ENCODE data around the gene GSK3B. TPM values are rescaled to one million over a fixed set of nuclear protein-coding genes. Genes with fewer than 3 reads are reported as not detected.

The GSK3B gene
- total and polyA plus RNA-seq, 2 donors (not counting 3 experiments of a cell fraction or from before 2014, with no cell fraction given), result 22.1 to 50.1 TPM

GRCh38 chr3:120017692-120018091 lies 76.6 kb downstream of the GSK3B start:
- no peaks in the 10 kb centered on the region for H3K27me3 ChIP-seq (ENCODE audit: control insufficient read depth in 2 of 2, insufficient read depth in 2 of 2, low read length in 2 of 2)
- no peak for TF ChIP-seq POLR2AphosphoS5 (IDR thresholded peaks at IDR 0.05; ENCODE audit: insufficient read depth, low read depth, low read length)
- no peak for TF ChIP-seq MYC (IDR thresholded peaks at IDR 0.05; ENCODE audit: low read depth, low read length)
- TF ChIP-seq GATA2 (IDR thresholded peaks at IDR 0.05; ENCODE audit: insufficient read depth, insufficient read length, low read depth, low read length), result no peak
- TF ChIP-seq POLR2A (IDR thresholded peaks at IDR 0.05; ENCODE audit: low read depth, low read length), result no peak
- no peak for TF ChIP-seq JUN (IDR thresholded peaks at IDR 0.05; ENCODE audit: borderline replicate concordance, insufficient read depth, insufficient read length, low read depth)
- no peak for TF ChIP-seq FOS (IDR thresholded peaks at IDR 0.05; ENCODE audit: borderline replicate concordance, insufficient read depth, low read length)
- no peak for TF ChIP-seq MAX (IDR thresholded peaks at IDR 0.05; ENCODE audit: insufficient read depth, insufficient read length)
- no peak for TF ChIP-seq CTCF (IDR thresholded peaks at IDR 0.05; ENCODE audit: extremely low read depth in 1 of 2, insufficient read depth in 1 of 2, low read depth in 1 of 2, low read length in 2 of 2)
- no peak for TF ChIP-seq EZH2 (IDR thresholded peaks at IDR 0.05; ENCODE audit: borderline replicate concordance, low read depth, low read length, severe bottlenecking)
- POLR2A ChIA-PET, result no interaction called here
- peaks cover 38% of the 10 kb centered on the region for H4K20me1 ChIP-seq (replicated peaks; ENCODE audit: control insufficient read depth, extremely low read depth, insufficient read depth, low read length)
- H3K9ac ChIP-seq (replicated peaks; ENCODE audit: extremely low read depth, insufficient read depth, low read length), result no peak overlapping the region
- DNase-seq (ENCODE audit: low read depth, low spot score) (no peak), FAIRE-seq (no peak)
- no TSS peak for BruUV-seq (replicated peaks)
- CTCF ChIA-PET, result no interaction called here
- H3K4me3 ChIP-seq (replicated peaks in 1 of 3; ENCODE audit: insufficient read depth in 1 of 3, low read depth in 1 of 3, low read length in 3 of 3), result no peak overlapping the region
- no peak overlapping the region for H2AFZ ChIP-seq (ENCODE audit: low read depth, low read length)
- intact Hi-C loops (cut with micrococcal nuclease) (no loop called here), dilution Hi-C loops (cut with MboI; ENCODE audit: extremely low pct_ligation_motif_present, low sequenced_read_pairs) (no loop called here)
- H3K27ac ChIP-seq (ENCODE audit: insufficient read depth, low read depth, low read length), result no peak overlapping the region
- no peak overlapping the region for H3K4me2 ChIP-seq (ENCODE audit: insufficient read depth, low read length)
- peaks cover 18% of the 10 kb centered on the region for H3K4me1 ChIP-seq (ENCODE audit: control insufficient read depth, extremely low read depth, insufficient read depth, low read length)
- peaks cover 95% of the 10 kb centered on the region for H3K79me2 ChIP-seq (ENCODE audit: control insufficient read depth, insufficient read depth, low read length)
- no peaks in the 10 kb centered on the region for H3K36me3 ChIP-seq (ENCODE audit: control insufficient read depth in 2 of 2, extremely low read depth in 1 of 2, insufficient read depth in 2 of 2, low read length in 2 of 2)
- H3K9me3 ChIP-seq (replicated peaks; ENCODE audit: control insufficient read depth, insufficient read depth, low read length), result no peaks in the 10 kb centered on the region
- peaks cover 4% of the 10 kb centered on the region for H3K9me1 ChIP-seq (replicated peaks; ENCODE audit: control insufficient read depth, extremely low read depth, insufficient read depth, low read length)
